ENCODE measurements around the gene HOOK1.

GRCh38 chr1:59827055-59827643 is 12.4 kb downstream of the HOOK1 start:
- no peak for TF ChIP-seq CTCF (IDR thresholded peaks at IDR 0.05; ENCODE audit: low read depth, low read length)
- TF ChIP-seq POLR2A (IDR thresholded peaks at IDR 0.05; ENCODE audit: extremely low read depth, insufficient read length), result no peak
- TF ChIP-seq MAX (IDR thresholded peaks at IDR 0.05; ENCODE audit: low read depth, low read length), result no peak
- no peak for TF ChIP-seq MYC (IDR thresholded peaks at IDR 0.05; ENCODE audit: low read depth, low read length)
